ENCODE data around the gene CRTAC1. TPM values are rescaled to one million over a fixed set of nuclear protein-coding genes. Genes with fewer than 3 reads are reported as not detected.
"Not testable (repeated sequence)": the region's sequence is repeated elsewhere in the genome, so short reads cannot be mapped to it uniquely, and the experiment has no call there.

Gene CRTAC1
- total and polyA plus RNA-seq, 9 of the 15 experiments (the other 6 are each of a cell fraction or from before 2014, with no cell fraction given) = not detected

GRCh38 chr10:97842114-97842513, 188.3 kb downstream of the CRTAC1 start:
- BruUV-seq (replicated peaks); H3K9me1 ChIP-seq (ENCODE audit: control insufficient read depth, insufficient read depth, low read length); H3K27me3 ChIP-seq (ENCODE audit: control insufficient read depth in 2 of 2, insufficient read depth in 2 of 2, low read length in 2 of 2); H3K27ac ChIP-seq (ENCODE audit: extremely low read depth, low read depth, low read length); DNase-seq (ENCODE audit: extremely low read depth in 1 of 4, low spot score in 3 of 4); ATAC-seq; H3K4me2 ChIP-seq (ENCODE audit: insufficient read depth, low read length); H3K36me3 ChIP-seq (ENCODE audit: control insufficient read depth, insufficient read depth, low read length); H4K20me1 ChIP-seq (replicated peaks; ENCODE audit: control insufficient read depth, insufficient read depth, low read length); CTCF ChIA-PET (ENCODE audit: low intra/inter-chr PET ratio); H3K9ac ChIP-seq (ENCODE audit: insufficient read depth in 1 of 2, low read depth in 2 of 2, low read length in 2 of 2); FAIRE-seq; H3K4me3 ChIP-seq; H3K79me2 ChIP-seq (ENCODE audit: control insufficient read depth, insufficient read depth, low read length); H3K9me3 ChIP-seq (replicated peaks; ENCODE audit: control insufficient read depth, insufficient read depth, low read depth, low read length); H2AFZ ChIP-seq (ENCODE audit: low read depth, low read length); intact Hi-C loops (cut with micrococcal nuclease); in situ Hi-C loops (cut with MboI); POLR2A ChIA-PET: not testable (repeated sequence)
- TF ChIP-seq DPF2 (IDR thresholded peaks at IDR 0.05) (0 out of 2 replicates have a peak, but pooled peaks have one; percentile 26), ARID1B (IDR thresholded peaks at IDR 0.05) (0 out of 2 replicates have a peak, but pooled peaks have one; percentile 20), NCOR1 (IDR thresholded peaks at IDR 0.05) (peak; percentile 23; the same call in 1 of the 2 replicates), SOX6 (IDR thresholded peaks at IDR 0.05) (peak; percentile 69), CBFA2T2 (conservative IDR thresholded peaks at IDR 0.05) (peak; percentile 56), CBFA2T3 (IDR thresholded peaks at IDR 0.05) (peak; percentile 70)
- 11% methylated on average over 1 of the region's 3 CpGs for WGBS (ENCODE audit: insufficient coverage, low coverage, missing lambda C conversion rate)
- H3K4me1 ChIP-seq (replicated peaks in 1 of 2; ENCODE audit: control insufficient read depth in 2 of 2, insufficient read depth in 2 of 2, low read length in 2 of 2) = peaks cover 7 to 22% of the 10 kb centered on the region in 2 experiments; a peak in 4 of 5 replicates

DNA sequence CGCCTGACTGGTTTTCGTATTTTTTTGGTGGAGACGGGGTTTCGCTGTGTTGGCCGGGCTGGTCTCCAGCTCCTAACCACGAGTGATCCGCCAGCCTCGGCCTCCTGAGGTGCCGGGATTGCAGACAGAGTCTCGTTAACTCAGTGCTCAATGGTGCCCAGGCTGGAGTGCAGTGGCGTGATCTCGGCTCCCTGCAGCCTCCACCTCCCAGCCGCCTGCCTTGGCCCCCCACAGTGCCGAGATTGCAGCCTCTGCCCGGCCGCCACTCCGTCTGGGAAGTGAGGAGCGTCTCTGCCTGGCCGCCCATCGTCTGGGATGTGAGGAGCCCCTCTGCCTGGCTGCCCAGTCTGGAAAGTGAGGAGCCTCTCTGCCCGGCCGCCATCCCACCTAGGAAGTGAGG, 189.3 kb downstream of the CRTAC1 start:
- H3K9ac ChIP-seq (ENCODE audit: insufficient read depth in 1 of 2, low read depth in 2 of 2, low read length in 2 of 2); H3K9me1 ChIP-seq (ENCODE audit: control insufficient read depth, insufficient read depth, low read length); H3K4me3 ChIP-seq; H3K4me2 ChIP-seq (ENCODE audit: insufficient read depth, low read length); H3K9me3 ChIP-seq (replicated peaks; ENCODE audit: control insufficient read depth, insufficient read depth, low read depth, low read length); BruUV-seq (replicated peaks); FAIRE-seq; DNase-seq (ENCODE audit: extremely low read depth in 1 of 4, low spot score in 3 of 4); intact Hi-C loops (cut with micrococcal nuclease); H3K36me3 ChIP-seq (ENCODE audit: control insufficient read depth, insufficient read depth, low read length); H3K27ac ChIP-seq (ENCODE audit: extremely low read depth, low read depth, low read length); H3K79me2 ChIP-seq (ENCODE audit: control insufficient read depth, insufficient read depth, low read length); H3K27me3 ChIP-seq (ENCODE audit: control insufficient read depth in 2 of 2, insufficient read depth in 2 of 2, low read length in 2 of 2); CTCF ChIA-PET (ENCODE audit: low intra/inter-chr PET ratio); in situ Hi-C loops (cut with MboI); H4K20me1 ChIP-seq (replicated peaks; ENCODE audit: control insufficient read depth, insufficient read depth, low read length); ATAC-seq; H2AFZ ChIP-seq (ENCODE audit: low read depth, low read length): not testable (repeated sequence)
- POLR2A ChIA-PET = interaction anchor here (0.6 kb wide), 1 partner anchor 9 kb away, joined by 3 read pairs; no protein-coding TSS in a partner anchor
- WGBS (ENCODE audit: insufficient coverage, low coverage, missing lambda C conversion rate) = 66% methylated on average over 5 of the region's 22 CpGs
- H3K4me1 ChIP-seq (replicated peaks in 1 of 2; ENCODE audit: control insufficient read depth in 2 of 2, insufficient read depth in 2 of 2, low read length in 2 of 2) = peaks cover 7 to 22% of the 10 kb centered on the region in 2 experiments; a peak in 4 of 5 replicates
